Measurements from ENCODE around the gene KRAS.
A peak's percentile ranks its signal among the peaks of the same experiment; 100 is the strongest.

Gene KRAS

DNA sequence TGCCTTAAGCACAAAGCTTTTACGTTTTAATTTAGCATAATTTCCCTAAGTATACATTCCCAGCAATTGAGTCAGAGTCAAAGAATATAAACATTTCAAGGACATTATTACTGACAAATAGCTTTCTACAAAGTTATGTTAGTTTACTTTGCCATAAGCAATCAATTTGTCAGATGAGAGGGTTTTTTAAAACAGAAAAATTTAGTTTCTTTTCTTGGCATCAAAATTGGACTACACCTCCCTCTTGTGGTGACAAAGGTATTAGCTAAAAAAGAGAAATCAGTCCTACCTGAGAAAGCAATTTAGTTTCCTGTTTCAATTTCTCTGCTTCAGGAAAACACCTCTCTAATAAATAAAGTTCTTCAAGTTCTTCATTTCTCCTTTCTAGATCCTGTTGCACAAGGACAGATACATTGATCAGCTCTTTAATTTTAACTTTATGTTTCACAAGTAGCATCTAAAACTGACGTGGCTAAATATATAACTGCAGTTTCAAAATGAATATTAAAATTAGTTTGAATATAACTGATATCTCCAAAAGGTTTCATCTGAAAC is 95.6 kb downstream of the KRAS start:
- no peak overlapping the region for H3K4me3 ChIP-seq (IDR thresholded peaks at IDR 0.05; ENCODE audit: insufficient read depth, low read depth, low read length)
- peaks cover 10% of the 10 kb centered on the region for H3K4me1 ChIP-seq (ENCODE audit: low read depth, poor library complexity, severe bottlenecking)
- H3K79me2 ChIP-seq (ENCODE audit: insufficient read depth, low read depth) = no peaks in the 10 kb centered on the region
- H3K9ac ChIP-seq = no peak overlapping the region
- no peaks in the 10 kb centered on the region for H3K36me3 ChIP-seq (ENCODE audit: insufficient read depth)
- peak overlapping the region; percentile 44 for H3K4me2 ChIP-seq
- H3K27me3 ChIP-seq (ENCODE audit: insufficient read depth, low read depth) = no peaks in the 10 kb centered on the region
- no peak overlapping the region for H3K27ac ChIP-seq
- TF ChIP-seq, protein P1, sequence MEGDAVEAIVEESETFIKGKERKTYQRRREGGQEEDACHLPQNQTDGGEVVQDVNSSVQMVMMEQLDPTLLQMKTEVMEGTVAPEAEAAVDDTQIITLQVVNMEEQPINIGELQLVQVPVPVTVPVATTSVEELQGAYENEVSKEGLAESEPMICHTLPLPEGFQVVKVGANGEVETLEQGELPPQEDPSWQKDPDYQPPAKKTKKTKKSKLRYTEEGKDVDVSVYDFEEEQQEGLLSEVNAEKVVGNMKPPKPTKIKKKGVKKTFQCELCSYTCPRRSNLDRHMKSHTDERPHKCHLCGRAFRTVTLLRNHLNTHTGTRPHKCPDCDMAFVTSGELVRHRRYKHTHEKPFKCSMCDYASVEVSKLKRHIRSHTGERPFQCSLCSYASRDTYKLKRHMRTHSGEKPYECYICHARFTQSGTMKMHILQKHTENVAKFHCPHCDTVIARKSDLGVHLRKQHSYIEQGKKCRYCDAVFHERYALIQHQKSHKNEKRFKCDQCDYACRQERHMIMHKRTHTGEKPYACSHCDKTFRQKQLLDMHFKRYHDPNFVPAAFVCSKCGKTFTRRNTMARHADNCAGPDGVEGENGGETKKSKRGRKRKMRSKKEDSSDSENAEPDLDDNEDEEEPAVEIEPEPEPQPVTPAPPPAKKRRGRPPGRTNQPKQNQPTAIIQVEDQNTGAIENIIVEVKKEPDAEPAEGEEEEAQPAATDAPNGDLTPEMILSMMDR (conservative IDR thresholded peaks at IDR 0.05; ENCODE audit: low read depth, low read length) = peak; percentile 73
- H4K20me1 ChIP-seq (ENCODE audit: insufficient read depth) = no peaks in the 10 kb centered on the region
- H2AFZ ChIP-seq (ENCODE audit: low read depth) = 0 out of 2 replicates have a peak overlapping the region, but pooled peaks have one; percentile 12

Measured in KMS-11 (cell line).